Activated CD8-positive, alpha-beta memory T cell treated with anti-CD3 and anti-CD28 coated beads, Interleukin-2, amount 50 U/mL, for 1 hour (primary cell): ENCODE measurements around the gene RPL7A.
"Not testable (repeated sequence)": the region's sequence is repeated elsewhere in the genome, so short reads cannot be mapped to it uniquely, and the experiment has no call there.

Experiments
- DNase-seq: peaks from one replicate; pipeline ENCODE4 v3.0.0-alpha.2; 2020; ENCODE audit errors: extremely low read depth

Gene RPL7A

GRCh38 chr9:133347985-133348717 is at the start of gene RPL7A, which contains the start of gene MED22:
Gene RPL7A, plus strand, starts transcription at chr9:133348218. Its CDS starts 26 bp downstream, at chr9:133348244.
Gene MED22, minus strand, starts transcription at chr9:133348131. Its CDS starts 1,469 bp downstream, at chr9:133346662.
- peak; percentile 69 for DNase-seq

GRCh38 chr9:133299996-133300395 is 48.0 kb upstream of the RPL7A start:
- DNase-seq: not testable (repeated sequence)

GRCh38 chr9:133301253-133302230 is 46.5 kb upstream of the RPL7A start:
- no peak for DNase-seq

GRCh38 chr9:133303266-133304157 is 44.5 kb upstream of the RPL7A start:
- no peak for DNase-seq

- no peak for DNase-seq
These were observed 43.9 kb upstream of the RPL7A start for GRCh38 chr9:133304158-133304470.

- DNase-seq: no peak
These were observed 43.3 kb upstream of the RPL7A start for GRCh38 chr9:133304477-133305377.

GRCh38 chr9:133305731-133306130 is 42.3 kb upstream of the RPL7A start:
- DNase-seq: no peak

- DNase-seq: no peak
These were observed 41.5 kb upstream of the RPL7A start for GRCh38 chr9:133306242-133307204.

GRCh38 chr9:133307301-133307700 is 40.7 kb upstream of the RPL7A start:
- no peak for DNase-seq

GRCh38 chr9:133309608-133310007 is 38.4 kb upstream of the RPL7A start:
- DNase-seq: no peak

- no peak for DNase-seq
These were observed 32.0 kb upstream of the RPL7A start for GRCh38 chr9:133315997-133316396.

- DNase-seq: not testable (repeated sequence)
These were observed 30.5 kb upstream of the RPL7A start for GRCh38 chr9:133317551-133317950.

GRCh38 chr9:133320421-133320881 is 27.6 kb upstream of the RPL7A start:
- no peak for DNase-seq

GRCh38 chr9:133321411-133321935 is 26.5 kb upstream of the RPL7A start:
- no peak for DNase-seq

- DNase-seq: no peak
These were observed 25.3 kb upstream of the RPL7A start for GRCh38 chr9:133322701-133323100.

- no peak for DNase-seq
These were observed 24.8 kb upstream of the RPL7A start for GRCh38 chr9:133323211-133323610.

- DNase-seq: no peak
These were observed 23.9 kb upstream of the RPL7A start for GRCh38 chr9:133323991-133324703.

GRCh38 chr9:133327021-133327420 is 21.0 kb upstream of the RPL7A start:
- DNase-seq: not testable (repeated sequence)
